Fibroblast of pulmonary artery (primary cell): ENCODE data around the gene SPPL2A.
"Not testable (repeated sequence)": the region's sequence is repeated elsewhere in the genome, so short reads cannot be mapped to it uniquely, and the experiment has no call there.

Source experiments
- DNase-seq: peaks from one replicate; pipeline ENCODE4 v3.0.0-alpha.2; 2010; ENCODE audit warnings: low read depth
- H3K4me3 ChIP-seq: replicated peaks from 2 replicates; pipeline ENCODE4 v1.5.1; 2011; ENCODE audit warnings: low read depth, mild to moderate bottlenecking, control low read depth, low read length, moderate library complexity
- TF ChIP-seq, protein P1 (sequence below): IDR thresholded peaks from 2 replicates; pipeline ENCODE4 v1.5.1; 2011; ENCODE audit warnings: mild to moderate bottlenecking, control low read depth, low read length, inconsistent platforms; ENCODE audit errors: missing control alignments

Gene SPPL2A

DNA sequence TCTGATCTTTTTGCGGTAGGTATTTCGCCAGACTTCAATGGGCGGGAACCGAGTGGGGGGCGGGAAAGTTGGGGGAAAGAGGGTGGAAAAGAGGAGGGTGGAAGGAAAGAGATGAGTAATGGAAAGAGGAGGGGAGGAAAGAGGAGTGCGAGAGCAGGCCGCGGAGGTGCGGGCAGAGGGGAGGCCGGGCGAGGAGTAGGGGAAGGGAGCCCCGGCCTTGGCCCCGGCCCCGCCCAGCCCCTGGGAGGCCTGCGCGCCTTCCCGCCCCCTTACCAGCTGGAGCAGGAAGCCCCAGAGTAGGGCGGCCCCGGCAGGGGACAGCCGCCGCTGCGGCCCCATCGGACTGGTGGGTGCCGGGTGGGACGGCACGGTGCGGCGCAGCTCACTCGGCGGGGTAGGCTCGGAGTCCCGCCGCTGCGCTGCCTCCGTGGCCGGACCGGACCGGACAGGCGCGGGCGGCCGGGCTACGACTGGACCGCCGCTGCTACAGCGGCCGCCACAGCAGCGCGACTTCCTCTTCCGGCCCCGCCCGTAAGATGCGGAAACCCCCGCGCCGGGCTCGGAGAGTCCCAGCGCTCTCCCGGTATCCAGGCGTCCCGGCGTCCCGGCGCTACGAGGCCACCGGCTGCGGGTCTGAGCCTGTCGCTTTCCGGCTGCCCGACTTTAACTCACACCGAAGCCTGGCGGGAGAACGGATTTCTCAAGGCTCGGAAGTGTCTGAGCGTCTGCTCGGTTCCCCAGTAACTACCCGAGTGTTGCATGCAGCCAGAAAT lies at the start of gene SPPL2A:
TSS of gene SPPL2A (minus strand) at position 512 of the 773 bp plus-strand sequence. CDS start at position 339, 173 bp downstream.
- H3K4me3 ChIP-seq: peak within 1 kb of the TSS; percentile 88
- TF ChIP-seq, protein P1, sequence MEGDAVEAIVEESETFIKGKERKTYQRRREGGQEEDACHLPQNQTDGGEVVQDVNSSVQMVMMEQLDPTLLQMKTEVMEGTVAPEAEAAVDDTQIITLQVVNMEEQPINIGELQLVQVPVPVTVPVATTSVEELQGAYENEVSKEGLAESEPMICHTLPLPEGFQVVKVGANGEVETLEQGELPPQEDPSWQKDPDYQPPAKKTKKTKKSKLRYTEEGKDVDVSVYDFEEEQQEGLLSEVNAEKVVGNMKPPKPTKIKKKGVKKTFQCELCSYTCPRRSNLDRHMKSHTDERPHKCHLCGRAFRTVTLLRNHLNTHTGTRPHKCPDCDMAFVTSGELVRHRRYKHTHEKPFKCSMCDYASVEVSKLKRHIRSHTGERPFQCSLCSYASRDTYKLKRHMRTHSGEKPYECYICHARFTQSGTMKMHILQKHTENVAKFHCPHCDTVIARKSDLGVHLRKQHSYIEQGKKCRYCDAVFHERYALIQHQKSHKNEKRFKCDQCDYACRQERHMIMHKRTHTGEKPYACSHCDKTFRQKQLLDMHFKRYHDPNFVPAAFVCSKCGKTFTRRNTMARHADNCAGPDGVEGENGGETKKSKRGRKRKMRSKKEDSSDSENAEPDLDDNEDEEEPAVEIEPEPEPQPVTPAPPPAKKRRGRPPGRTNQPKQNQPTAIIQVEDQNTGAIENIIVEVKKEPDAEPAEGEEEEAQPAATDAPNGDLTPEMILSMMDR: no peak
- peak; percentile 90 for DNase-seq

- no peak overlapping the region for H3K4me3 ChIP-seq
- no peak for DNase-seq
- TF ChIP-seq, protein P1: no peak
These were observed 49.1 kb upstream of the SPPL2A start for GRCh38 chr15:50814634-50815033.

DNA sequence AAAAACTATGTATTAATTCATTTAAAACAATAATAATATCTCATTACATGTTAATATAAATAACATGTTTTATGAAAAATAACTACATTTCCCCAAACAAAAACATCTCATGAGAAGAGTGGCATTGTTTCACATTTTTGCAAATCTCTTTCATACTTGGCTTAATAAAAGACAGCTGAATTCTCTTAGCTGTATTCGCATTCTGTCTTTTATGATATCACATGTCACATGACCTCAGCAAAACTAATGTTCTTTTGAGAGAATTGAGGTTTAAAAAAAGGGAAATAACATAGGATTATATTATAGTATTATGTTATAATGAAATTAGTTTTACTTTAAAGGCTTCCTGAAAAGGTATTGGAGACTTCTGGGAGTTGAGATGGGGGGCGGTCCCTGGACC lies 48.4 kb upstream of the SPPL2A start:
- no peak overlapping the region for H3K4me3 ChIP-seq
- TF ChIP-seq, protein P1: no peak
- DNase-seq: no peak

DNA sequence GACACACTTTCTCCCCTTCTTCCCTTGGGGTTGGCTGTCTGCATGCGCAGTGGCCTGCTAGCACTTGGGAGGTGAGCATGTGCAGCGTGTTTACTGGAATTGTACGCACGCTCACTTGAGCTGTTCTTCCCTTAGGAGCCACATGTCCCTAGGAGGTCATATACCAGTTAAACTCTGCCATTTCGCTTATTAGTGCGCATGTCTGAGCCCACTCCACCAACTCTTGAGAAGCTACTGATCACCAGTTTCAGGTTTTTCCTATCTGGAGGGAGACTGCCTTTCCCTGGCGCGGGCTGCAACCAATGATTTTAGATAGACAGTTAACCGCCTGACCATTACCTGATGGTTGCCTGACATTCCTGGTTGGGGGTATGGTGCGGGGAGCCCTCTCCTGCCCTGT lies 47.6 kb upstream of the SPPL2A start:
- H3K4me3 ChIP-seq: no peak overlapping the region
- TF ChIP-seq, protein P1: no peak
- DNase-seq: no peak

GRCh38 chr15:50812181-50812506 lies 46.6 kb upstream of the SPPL2A start:
- H3K4me3 ChIP-seq, DNase-seq: not testable (repeated sequence)

DNA sequence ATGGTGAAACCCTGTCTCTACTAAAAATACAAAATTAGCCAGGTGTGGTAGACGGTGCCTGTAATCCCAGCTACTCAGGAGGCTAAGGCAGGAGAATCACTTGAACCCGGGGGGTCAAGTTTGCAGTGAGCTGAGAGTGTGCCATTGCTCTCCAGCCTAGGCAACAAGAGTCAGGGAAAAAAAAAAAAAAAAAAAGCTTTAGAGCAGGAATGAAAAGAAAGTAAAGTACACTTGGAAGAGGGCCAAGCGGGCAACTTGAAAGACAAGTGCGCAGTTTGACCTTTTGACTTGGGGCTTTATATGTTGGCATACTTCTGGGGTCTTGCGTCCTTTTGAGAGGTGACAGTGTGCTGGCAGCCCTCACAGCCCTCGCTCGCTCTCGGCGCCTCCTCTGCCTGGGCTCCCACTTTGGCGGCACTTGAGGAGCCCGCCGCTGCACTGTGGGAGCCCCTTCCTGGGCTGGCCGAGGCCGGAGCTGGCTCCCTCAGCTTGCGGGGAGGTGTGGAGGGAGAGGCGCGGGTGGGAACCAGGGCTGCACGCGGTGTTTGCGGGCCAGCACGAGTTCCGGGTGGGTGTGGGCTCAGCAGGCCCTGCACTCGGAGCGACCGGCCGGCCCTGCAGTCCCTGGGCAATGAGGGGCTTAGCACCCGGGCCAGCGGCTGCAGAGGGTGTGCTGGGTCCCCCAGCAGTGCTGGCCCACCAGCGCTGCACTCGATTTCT lies 46.1 kb upstream of the SPPL2A start:
- H3K4me3 ChIP-seq, DNase-seq: not testable (repeated sequence)

DNA sequence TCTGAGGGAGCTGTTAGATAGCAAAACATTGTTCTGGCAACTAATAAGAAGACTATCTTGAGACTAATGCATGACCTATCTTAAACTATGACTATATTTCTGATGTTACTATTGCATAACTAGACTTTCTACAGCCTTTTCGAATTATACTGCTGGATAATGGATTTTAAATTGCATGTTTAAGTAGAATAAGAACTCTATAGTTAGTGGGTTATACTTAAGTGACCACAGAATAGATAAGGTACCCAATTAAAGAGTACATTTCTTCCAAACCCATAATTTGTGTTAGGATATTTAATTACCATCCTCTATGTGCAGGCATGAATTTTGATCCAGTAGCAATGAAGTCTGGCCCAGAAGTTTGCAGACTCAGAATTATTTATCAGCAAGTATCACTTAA lies 44.6 kb upstream of the SPPL2A start:
- no peak overlapping the region for H3K4me3 ChIP-seq
- TF ChIP-seq, protein P1: no peak
- no peak for DNase-seq

DNA sequence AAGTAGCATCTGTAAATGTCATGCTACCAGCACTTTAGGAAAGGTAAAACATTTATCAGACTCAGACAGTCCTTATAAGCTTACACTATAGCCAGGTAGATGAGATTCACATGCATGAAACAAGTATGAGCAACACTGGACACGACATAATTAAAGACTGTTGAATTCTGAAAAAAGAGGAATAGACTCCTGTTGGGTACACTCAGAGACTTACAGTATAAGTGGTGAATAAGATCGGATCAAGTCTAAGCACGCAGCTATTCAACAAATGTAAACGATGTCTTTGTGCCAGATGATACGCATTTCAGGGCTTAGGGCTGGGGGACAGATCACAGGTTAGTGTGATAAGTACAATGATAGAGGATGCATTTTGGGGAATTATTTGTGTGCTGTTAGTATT lies 43.2 kb upstream of the SPPL2A start:
- TF ChIP-seq, protein P1: no peak
- DNase-seq: no peak
- no peak overlapping the region for H3K4me3 ChIP-seq
